ENCODE data around the gene ARL16. TPM values are rescaled to one million over a fixed set of nuclear protein-coding genes. Genes with fewer than 3 reads are reported as not detected.

The ARL16 gene
- polyA plus RNA-seq, 1 of the 3 experiments (the other 2 are of a cell fraction) = 148 TPM

DNA sequence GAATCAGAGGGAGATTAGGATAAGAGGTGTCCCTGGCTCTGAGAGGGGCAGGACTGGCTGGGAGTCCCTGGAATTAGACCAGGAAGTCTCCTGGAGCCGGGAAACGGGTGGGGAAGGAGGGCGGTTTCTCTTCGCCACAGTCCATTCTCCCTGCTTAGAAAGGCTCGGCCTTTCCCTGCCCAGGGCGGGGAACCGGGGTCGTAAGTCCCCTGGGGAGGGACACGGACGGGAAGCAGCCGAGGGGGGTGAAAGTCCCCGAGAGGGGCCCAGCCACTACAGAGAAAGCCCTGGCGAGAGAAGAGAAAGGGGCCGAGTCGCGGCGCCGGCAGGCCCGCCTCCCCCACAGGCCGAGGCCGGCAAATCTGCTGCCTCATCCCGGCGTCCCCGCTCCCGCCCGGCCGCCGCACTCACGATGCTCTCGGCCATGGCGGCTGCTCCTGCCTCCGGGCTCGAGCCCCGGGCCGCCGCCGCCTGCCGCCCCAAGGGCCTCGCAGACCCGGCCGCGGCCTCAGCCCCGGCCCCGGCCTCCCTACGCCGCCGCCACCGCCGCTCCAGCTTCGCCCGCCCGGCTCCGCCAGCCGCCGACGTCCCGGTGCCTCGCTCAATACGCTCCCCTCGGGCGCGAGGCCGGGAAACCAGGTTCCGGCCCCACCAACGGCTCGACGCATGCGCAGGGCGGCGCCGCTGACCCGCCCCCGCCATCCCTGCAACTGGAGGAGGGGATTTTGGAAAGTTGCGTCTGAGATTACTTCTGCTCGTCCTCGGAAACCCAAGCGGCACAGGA lies 46.9 kb downstream of the ARL16 start, which contains the start of the genes NPLOC4 and TSPAN10 (continued):
- peak; percentile 85 for TF ChIP-seq MXI1 (IDR thresholded peaks at IDR 0.05; ENCODE audit: low read depth, low read length)
- no peak; the same call in 1 of the 2 replicates for TF ChIP-seq JUND (IDR thresholded peaks at IDR 0.05)
- TF ChIP-seq MAX (IDR thresholded peaks at IDR 0.05; ENCODE audit: low read depth) = peak; percentile 85; the same call in 1 of the 2 replicates
- no peak for TF ChIP-seq IRF3 (IDR thresholded peaks at IDR 0.05; ENCODE audit: low read depth, low read length)
- no peak for TF ChIP-seq CTCF (IDR thresholded peaks at IDR 0.05)

GRCh38 chr17:81635973-81636504 lies 47.6 kb downstream of the ARL16 start:
- ChIA-PET CTCF (interaction anchor here (1.0 to 1.5 kb wide), 3 partner anchors 13 to 66 kb away, joined by 3 to 5 read pairs (median 5); no protein-coding TSS in a partner anchor), POLR2A (interaction anchor here (1.2 to 1.5 kb wide), 2 partner anchors 9 to 30 kb away, joined by 3 to 5 read pairs; partner anchors contain the start of genes CCDC137 and OXLD1)
- H3K9me2 ChIP-seq = no peaks in the 10 kb centered on the region
- peak overlapping the region; percentile 88 for H3K4me2 ChIP-seq
- peaks cover 7 to 17% of the 10 kb centered on the region in 2 experiments; a peak in 3 of 4 replicates for H3K4me1 ChIP-seq (ENCODE audit: control insufficient read depth in 1 of 2, insufficient read depth in 2 of 2, low read depth in 1 of 2, low read length in 1 of 2)
- no peaks in the 10 kb centered on the region for H3K27me3 ChIP-seq (ENCODE audit: insufficient read depth)
- H3K27ac ChIP-seq (ENCODE audit: low read depth in 2 of 2, low read length in 1 of 2) = peak overlapping the region; percentile 67 to 92
- peaks cover 67% of the 10 kb centered on the region for H3K79me2 ChIP-seq (ENCODE audit: insufficient read depth)
- 18% methylated on average over 18 of the region's 18 CpGs for WGBS (ENCODE audit: low lambda C conversion rate)
- DNase-seq = no peak
- no peaks in the 10 kb centered on the region for H3K9me3 ChIP-seq
- H2AFZ ChIP-seq (ENCODE audit: low read depth) = no peak overlapping the region
- H4K20me1 ChIP-seq (ENCODE audit: insufficient read depth) = peaks cover 55% of the 10 kb centered on the region
- peak overlapping the region; percentile 99 for H3K9ac ChIP-seq
- H3F3A ChIP-seq (replicated peaks; ENCODE audit: insufficient read depth) = peaks cover 10% of the 10 kb centered on the region
- peaks cover 0 to 24% of the 10 kb centered on the region in 2 experiments for H3K36me3 ChIP-seq (replicated peaks in 1 of 2; ENCODE audit: control insufficient read depth in 1 of 2, insufficient read depth in 2 of 2, low read length in 1 of 2)
- TF ChIP-seq RFX5 (IDR thresholded peaks at IDR 0.05; ENCODE audit: low read length) (peak; percentile 93), YY1 (IDR thresholded peaks at IDR 0.05; ENCODE audit: low read depth) (no peak)
- peak overlapping the region; percentile 65 to 79 for H3K4me3 ChIP-seq (ENCODE audit: low read depth in 2 of 2, low read length in 1 of 2)

DNA sequence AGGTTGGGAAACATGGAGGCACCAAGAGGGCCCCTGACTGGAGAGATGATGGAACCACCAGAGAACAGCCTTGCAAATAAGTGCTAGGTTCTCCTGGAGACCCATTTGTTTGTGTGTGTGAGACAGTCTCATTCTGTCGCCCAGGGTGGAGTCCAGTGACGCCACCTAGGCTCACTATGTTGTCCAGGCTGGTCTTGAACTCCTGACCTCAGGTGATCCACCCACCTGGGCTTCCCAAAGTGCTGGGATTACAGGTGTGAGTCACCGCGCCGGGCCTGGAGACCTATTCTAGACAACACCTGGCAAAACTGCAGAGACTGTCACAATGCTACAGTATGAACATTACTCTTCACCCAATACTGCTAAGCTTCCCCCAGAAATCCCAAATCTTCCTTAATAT lies 48.2 kb downstream of the ARL16 start:
- no peaks in the 10 kb centered on the region for H3K9me2 ChIP-seq
- peaks cover 73% of the 10 kb centered on the region for H3K79me2 ChIP-seq (ENCODE audit: insufficient read depth)
- 96% methylated on average over 5 of the region's 5 CpGs for WGBS (ENCODE audit: low lambda C conversion rate)
- DNase-seq = no peak
- no peaks in the 10 kb centered on the region for H3K27me3 ChIP-seq (ENCODE audit: insufficient read depth)
- H3K9me3 ChIP-seq = no peaks in the 10 kb centered on the region
- ChIA-PET POLR2A (no interaction called here), CTCF (interaction anchor here (1.2 kb wide), 1 partner anchor 28 kb away, joined by 3 read pairs; no protein-coding TSS in a partner anchor)
- TF ChIP-seq ELF1 (IDR thresholded peaks at IDR 0.05) = no peak
- TF ChIP-seq USF2 (IDR thresholded peaks at IDR 0.05; ENCODE audit: borderline replicate concordance, low read depth, low read length) = no peak
- no peak for TF ChIP-seq FOXM1 (IDR thresholded peaks at IDR 0.05; ENCODE audit: low read depth)
- TF ChIP-seq RXRA (IDR thresholded peaks at IDR 0.05; ENCODE audit: borderline replicate concordance, low read depth) = no peak
- no peak for TF ChIP-seq SIN3A (IDR thresholded peaks at IDR 0.05; ENCODE audit: borderline replicate concordance, low read depth, low read length)
- no peak for TF ChIP-seq JUND (IDR thresholded peaks at IDR 0.05)
- TF ChIP-seq GATA2 (CRISPR knock-in tag; IDR thresholded peaks at IDR 0.05) = no peak
- no peak for TF ChIP-seq RAD21 (IDR thresholded peaks at IDR 0.05; ENCODE audit: low read length)
- no peak for TF ChIP-seq REST (IDR thresholded peaks at IDR 0.05; ENCODE audit: low read depth, low read length)
- H4K20me1 ChIP-seq (ENCODE audit: insufficient read depth) = peaks cover 61% of the 10 kb centered on the region
- peak overlapping the region; percentile 99 for H3K9ac ChIP-seq
- no peak overlapping the region for H2AFZ ChIP-seq (ENCODE audit: low read depth)
- H3K4me3 ChIP-seq (ENCODE audit: low read depth in 2 of 2, low read length in 1 of 2) = peak overlapping the region; percentile 65 to 79; a peak in 3 of 4 replicates
- peaks cover 7 to 17% of the 10 kb centered on the region in 2 experiments; a peak in 3 of 4 replicates for H3K4me1 ChIP-seq (ENCODE audit: control insufficient read depth in 1 of 2, insufficient read depth in 2 of 2, low read depth in 1 of 2, low read length in 1 of 2)
- H3K4me2 ChIP-seq = peak overlapping the region; percentile 88
- H3F3A ChIP-seq (replicated peaks; ENCODE audit: insufficient read depth) = peaks cover 10% of the 10 kb centered on the region
- H3K27ac ChIP-seq (ENCODE audit: low read depth in 2 of 2, low read length in 1 of 2) = peak overlapping the region in 1 of 2 experiments; percentile 92; a peak in 1 of 4 replicates
- peaks cover 0 to 24% of the 10 kb centered on the region in 2 experiments for H3K36me3 ChIP-seq (replicated peaks in 1 of 2; ENCODE audit: control insufficient read depth in 1 of 2, insufficient read depth in 2 of 2, low read length in 1 of 2)
